DND-41 (cell line): Measurements from ENCODE around the gene SLC26A11.

Experiments used
- EZH2 ChIP-seq: IDR thresholded peaks from 3 replicates; pipeline ENCODE4 v1.6.1; 2012; ENCODE audit warnings: borderline replicate concordance, low read depth, mild to moderate bottlenecking, moderate library complexity, low read length, inconsistent platforms; ENCODE audit not compliant: severe bottlenecking
- TF ChIP-seq, protein P1 (sequence below): IDR thresholded peaks from 2 replicates; pipeline ENCODE4 v1.5.1; 2012; ENCODE audit warnings: borderline replicate concordance, low read length, moderate library complexity, mild to moderate bottlenecking; ENCODE audit not compliant: poor library complexity, severe bottlenecking; ENCODE audit errors: extremely low read depth

DNA sequence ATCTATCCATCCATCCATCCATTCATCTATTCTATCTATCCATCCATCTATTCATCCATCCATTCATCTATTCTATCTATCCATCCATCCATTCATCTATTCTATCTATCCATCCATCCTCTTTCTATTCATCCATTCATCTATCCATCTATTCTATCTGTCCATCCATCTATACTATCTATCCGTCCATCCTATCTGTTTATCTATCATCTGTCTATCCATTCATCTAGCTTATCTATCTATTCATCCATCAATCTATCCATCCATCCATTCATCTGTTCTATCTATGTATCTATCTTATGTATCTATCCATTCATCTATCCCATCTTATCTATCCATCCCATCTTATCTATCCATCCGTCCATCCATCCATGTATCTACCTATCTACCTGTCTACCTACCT lies 49.2 kb downstream of the SLC26A11 start:
- TF ChIP-seq, protein P1, sequence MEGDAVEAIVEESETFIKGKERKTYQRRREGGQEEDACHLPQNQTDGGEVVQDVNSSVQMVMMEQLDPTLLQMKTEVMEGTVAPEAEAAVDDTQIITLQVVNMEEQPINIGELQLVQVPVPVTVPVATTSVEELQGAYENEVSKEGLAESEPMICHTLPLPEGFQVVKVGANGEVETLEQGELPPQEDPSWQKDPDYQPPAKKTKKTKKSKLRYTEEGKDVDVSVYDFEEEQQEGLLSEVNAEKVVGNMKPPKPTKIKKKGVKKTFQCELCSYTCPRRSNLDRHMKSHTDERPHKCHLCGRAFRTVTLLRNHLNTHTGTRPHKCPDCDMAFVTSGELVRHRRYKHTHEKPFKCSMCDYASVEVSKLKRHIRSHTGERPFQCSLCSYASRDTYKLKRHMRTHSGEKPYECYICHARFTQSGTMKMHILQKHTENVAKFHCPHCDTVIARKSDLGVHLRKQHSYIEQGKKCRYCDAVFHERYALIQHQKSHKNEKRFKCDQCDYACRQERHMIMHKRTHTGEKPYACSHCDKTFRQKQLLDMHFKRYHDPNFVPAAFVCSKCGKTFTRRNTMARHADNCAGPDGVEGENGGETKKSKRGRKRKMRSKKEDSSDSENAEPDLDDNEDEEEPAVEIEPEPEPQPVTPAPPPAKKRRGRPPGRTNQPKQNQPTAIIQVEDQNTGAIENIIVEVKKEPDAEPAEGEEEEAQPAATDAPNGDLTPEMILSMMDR = no peak
- TF ChIP-seq EZH2 = no peak
